A549 (cell line): ENCODE measurements around the gene CLIC4.

Source experiments
- BHLHE40 ChIP-seq: IDR thresholded peaks from 2 replicates; pipeline ENCODE4 v1.6.1; 2012; ENCODE audit warnings: low read depth, low read length, inconsistent platforms
- FOSB ChIP-seq: fragments of 250-450 bp; sonication (Bioruptor Pico); IDR thresholded peaks from 2 replicates; pipeline ENCODE4 v1.5.0; 2020; ENCODE audit warnings: mild to moderate bottlenecking, moderate library complexity
- HDAC2 ChIP-seq: fragments of 200-600 bp; sonication (generic); IDR thresholded peaks from 2 replicates; pipeline ENCODE4 v1.6.1; 2016
- NFE2L2 ChIP-seq: fragments of 150-350 bp; conservative IDR thresholded peaks from 2 replicates; pipeline ENCODE4 v1.6.1; 2014; ENCODE audit warnings: low read length
- NR3C1 ChIP-seq: fragments of >200 bp; sonication (Bioruptor Twin); formaldehyde crosslinking; IDR thresholded peaks from 3 replicates; pipeline ENCODE4 v1.6.1; 2017
- PHF8 ChIP-seq: fragments of 200-600 bp; sonication (generic); IDR thresholded peaks from 2 replicates; pipeline ENCODE4 v1.6.1; 2016; ENCODE audit warnings: low read depth, mild to moderate bottlenecking, antibody characterized with exemption, moderate library complexity, borderline replicate concordance
- POLR2A ChIP-seq: IDR thresholded peaks from 2 replicates; pipeline ENCODE4 v1.6.1; 2012; ENCODE audit warnings: mild to moderate bottlenecking, low read length
- POLR2AphosphoS2 ChIP-seq: conservative IDR thresholded peaks from 2 replicates; pipeline ENCODE4 v1.6.1; 2012; ENCODE audit warnings: low read length, improper control_type of control experiment, inconsistent platforms
- RCOR1 ChIP-seq: fragments of 150-350 bp; IDR thresholded peaks from 2 replicates; pipeline ENCODE4 v1.6.1; 2014; ENCODE audit warnings: antibody characterized with exemption, low read length, low read depth
- RNF2 ChIP-seq: fragments of 200-600 bp; sonication (generic); IDR thresholded peaks from 2 replicates; pipeline ENCODE4 v1.6.1; 2016; ENCODE audit warnings: low read depth, mild to moderate bottlenecking, antibody characterized with exemption, moderate library complexity, borderline replicate concordance
- SMC3 ChIP-seq: fragments of >200 bp; sonication (Bioruptor Twin); formaldehyde crosslinking; IDR thresholded peaks from 3 replicates; pipeline ENCODE4 v1.6.1; 2018; ENCODE audit warnings: inconsistent platforms
- TF ChIP-seq, protein P1 (sequence below): fragments of >200 bp; sonication (Bioruptor Twin); formaldehyde crosslinking; IDR thresholded peaks from 3 replicates; pipeline ENCODE4 v1.5.1; 2016
- TF ChIP-seq, protein P2 (sequence below): fragments of 450-650 bp; IDR thresholded peaks from 2 replicates; pipeline ENCODE4 v1.6.1; 2014; ENCODE audit warnings: antibody characterized with exemption

DNA sequence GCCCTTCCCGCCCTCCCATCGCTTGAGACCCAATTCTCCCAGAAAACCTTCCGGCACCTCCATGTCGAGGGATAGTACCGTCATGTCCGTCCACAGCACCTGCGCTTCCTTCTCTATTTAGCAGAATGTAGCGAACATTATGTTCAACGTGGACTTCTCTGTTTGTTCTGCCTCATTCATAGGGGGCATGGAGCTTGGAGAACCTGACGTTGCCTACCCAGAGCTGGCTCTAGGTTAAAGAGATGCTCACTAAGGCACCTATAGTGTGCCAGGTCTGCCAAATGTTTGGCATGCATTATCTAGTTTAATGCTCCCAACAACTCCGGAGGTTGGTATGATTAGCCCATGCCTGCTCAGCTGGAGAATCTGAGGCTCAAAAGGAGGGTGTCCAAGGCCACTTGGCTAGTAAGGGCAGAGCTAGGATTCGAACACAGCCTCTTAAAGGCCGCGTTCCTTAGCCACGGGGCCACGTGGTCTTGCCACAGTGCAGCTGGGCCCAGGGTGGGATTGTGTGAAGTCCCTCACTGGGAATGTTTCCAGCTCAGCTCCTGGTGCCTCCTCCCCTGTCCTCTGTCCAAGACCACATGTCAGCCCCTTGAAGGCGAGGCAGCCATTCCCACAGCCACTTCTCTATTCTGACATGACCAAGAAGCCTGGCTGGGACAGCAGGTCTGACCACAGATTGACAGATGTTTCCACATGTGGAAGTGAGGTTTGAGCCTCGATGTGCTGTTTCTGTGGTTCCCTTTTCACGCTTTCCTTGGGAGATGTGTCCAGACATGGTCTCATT is 127.0 kb downstream of the CLIC4 start:
- TF ChIP-seq, protein P1, sequence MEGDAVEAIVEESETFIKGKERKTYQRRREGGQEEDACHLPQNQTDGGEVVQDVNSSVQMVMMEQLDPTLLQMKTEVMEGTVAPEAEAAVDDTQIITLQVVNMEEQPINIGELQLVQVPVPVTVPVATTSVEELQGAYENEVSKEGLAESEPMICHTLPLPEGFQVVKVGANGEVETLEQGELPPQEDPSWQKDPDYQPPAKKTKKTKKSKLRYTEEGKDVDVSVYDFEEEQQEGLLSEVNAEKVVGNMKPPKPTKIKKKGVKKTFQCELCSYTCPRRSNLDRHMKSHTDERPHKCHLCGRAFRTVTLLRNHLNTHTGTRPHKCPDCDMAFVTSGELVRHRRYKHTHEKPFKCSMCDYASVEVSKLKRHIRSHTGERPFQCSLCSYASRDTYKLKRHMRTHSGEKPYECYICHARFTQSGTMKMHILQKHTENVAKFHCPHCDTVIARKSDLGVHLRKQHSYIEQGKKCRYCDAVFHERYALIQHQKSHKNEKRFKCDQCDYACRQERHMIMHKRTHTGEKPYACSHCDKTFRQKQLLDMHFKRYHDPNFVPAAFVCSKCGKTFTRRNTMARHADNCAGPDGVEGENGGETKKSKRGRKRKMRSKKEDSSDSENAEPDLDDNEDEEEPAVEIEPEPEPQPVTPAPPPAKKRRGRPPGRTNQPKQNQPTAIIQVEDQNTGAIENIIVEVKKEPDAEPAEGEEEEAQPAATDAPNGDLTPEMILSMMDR = no peak
- no peak for TF ChIP-seq HDAC2
- TF ChIP-seq POLR2AphosphoS2 = no peak
- no peak for TF ChIP-seq NR3C1
- no peak for TF ChIP-seq PHF8
- TF ChIP-seq RNF2 = no peak
- TF ChIP-seq RCOR1 = no peak
- TF ChIP-seq SMC3 = no peak
- no peak for TF ChIP-seq BHLHE40
- no peak for TF ChIP-seq POLR2A
- TF ChIP-seq NFE2L2 = no peak
- TF ChIP-seq, protein P2, sequence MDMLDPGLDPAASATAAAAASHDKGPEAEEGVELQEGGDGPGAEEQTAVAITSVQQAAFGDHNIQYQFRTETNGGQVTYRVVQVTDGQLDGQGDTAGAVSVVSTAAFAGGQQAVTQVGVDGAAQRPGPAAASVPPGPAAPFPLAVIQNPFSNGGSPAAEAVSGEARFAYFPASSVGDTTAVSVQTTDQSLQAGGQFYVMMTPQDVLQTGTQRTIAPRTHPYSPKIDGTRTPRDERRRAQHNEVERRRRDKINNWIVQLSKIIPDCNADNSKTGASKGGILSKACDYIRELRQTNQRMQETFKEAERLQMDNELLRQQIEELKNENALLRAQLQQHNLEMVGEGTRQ = no peak
- no peak for TF ChIP-seq FOSB (CRISPR knock-in tag)
